ENCODE results near the gene KAT6B.
A peak's percentile ranks its signal among the peaks of the same experiment; 100 is the strongest.

Gene KAT6B

DNA sequence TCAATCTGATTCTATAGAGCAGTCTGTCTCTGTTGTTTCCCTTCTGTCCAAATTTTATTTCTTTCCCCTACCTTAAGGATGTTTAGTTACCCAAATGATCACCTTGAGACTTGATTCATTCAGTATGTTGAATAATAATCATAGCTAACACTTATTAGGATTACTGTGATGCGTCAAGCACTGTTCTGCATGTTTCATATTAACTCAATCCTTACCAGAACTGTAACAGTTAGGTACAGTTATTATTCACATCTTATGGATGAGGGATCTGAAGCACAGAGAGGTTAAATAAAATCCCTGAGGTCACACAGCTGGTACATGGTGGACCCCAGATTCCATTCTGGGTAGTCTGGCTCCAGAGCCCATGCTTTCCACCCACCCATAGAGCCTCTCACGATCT, 187.1 kb downstream of the KAT6B start:
- DNase-seq (ENCODE audit: low read depth in 2 of 2) = no peak

DNA sequence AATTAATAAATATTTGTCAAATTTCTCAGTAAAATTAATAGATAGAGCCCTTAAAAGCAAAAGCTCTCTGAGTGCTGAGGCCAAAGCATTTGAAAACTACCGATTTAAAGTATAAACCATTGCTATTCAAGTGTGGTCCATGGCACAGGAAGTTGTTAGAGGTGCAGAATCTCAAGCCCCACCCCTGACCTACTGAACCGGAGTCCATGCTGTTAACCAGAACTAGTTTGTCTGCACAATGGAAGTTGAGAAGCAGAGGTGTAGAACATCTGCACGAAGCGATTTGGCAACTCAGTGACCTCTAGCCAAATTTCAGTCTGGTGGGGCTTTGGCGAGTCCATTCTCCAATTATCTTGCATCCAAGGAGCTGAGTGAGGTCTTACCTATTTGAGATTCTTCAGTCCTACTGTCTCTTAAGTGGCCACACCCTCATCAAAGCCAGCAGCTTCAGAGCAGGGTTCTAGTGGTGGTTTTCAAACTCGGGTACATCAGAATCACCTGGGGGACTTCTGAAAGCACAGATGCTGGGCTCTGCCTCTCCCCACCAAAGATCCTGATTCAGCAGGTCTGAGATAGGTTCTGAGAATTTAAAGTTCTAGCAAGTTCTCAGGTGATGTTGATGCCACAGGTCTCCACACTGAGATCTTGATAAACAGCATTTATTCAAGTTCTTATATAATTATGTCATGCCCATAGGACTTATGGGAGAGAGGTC, 188.3 kb downstream of the KAT6B start:
- no peak for DNase-seq (ENCODE audit: low read depth in 2 of 2)

GRCh38 chr10:75015442-75015841, 189.0 kb downstream of the KAT6B start:
- DNase-seq (ENCODE audit: low read depth in 2 of 2) = no peak

- DNase-seq (ENCODE audit: low read depth in 2 of 2) = no peak
Observed at GRCh38 chr10:75016325-75016724, 189.9 kb downstream of the KAT6B start.

GRCh38 chr10:75018251-75018650, 191.9 kb downstream of the KAT6B start:
- DNase-seq (ENCODE audit: low read depth in 2 of 2) = no peak

- no peak for DNase-seq (ENCODE audit: low read depth in 2 of 2)
Observed at GRCh38 chr10:75018686-75019307, 192.4 kb downstream of the KAT6B start.

- no peak for DNase-seq (ENCODE audit: low read depth in 2 of 2)
Observed at GRCh38 chr10:75019370-75019769, 193.0 kb downstream of the KAT6B start.

DNA sequence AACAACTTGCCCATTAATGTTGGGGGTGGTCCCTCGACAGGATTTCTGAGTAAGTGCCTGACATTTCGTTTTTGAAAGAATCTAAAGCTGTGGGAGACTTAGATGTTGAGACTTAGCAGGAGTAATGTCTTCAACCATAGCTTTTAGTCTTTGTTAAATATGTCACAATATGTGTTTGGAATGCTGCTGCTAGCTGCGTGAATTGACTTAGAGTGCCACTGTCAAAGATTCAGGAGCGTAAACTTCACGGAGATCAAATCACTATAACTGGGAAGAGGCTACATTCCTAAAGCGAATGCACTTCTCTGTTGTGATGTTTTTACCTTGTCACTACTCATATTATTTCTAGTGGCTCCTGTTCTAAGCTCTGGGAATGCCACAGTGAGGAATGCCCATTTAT, 193.8 kb downstream of the KAT6B start:
- no peak for DNase-seq (ENCODE audit: low read depth in 2 of 2)

DNA sequence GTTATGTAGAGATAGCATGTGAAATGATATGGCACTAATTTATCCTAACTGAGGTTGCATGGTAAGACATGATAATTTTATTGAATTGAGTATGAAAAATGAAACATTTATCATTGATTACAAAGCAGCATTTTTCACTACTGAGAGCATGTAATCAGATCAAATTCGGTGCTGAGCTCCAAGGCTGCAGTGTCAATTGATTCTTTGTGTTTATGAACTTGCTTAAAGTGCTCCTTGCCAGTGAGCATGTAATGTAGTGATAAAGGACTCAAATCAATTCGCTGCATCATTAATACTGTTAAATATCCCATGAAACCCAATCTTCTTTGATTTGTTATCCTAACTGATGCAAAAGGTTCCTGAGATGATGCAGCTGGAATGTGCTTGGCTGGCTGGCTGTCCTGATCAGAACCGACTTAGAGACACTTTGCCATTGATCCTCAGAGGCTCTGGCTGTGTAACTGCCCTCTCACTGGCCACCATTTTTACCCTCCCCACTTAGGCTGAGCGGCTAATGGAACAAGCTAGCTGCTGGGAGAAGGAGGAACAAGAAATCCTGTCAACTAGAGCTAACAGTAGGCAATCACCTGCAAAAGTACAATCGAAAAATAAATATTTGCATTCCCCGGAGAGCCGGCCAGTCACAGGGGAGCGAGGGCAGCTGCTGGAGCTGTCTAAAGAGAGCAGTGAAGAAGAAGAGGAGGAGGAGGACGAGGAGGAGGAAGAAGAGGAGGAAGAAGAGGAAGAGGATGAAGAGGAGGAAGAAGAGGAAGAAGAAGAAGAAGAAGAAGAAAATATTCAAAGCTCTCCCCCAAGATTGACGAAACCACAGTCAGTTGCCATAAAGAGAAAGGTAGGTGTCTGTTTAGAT, 195.2 kb downstream of the KAT6B start:
- no peak for DNase-seq (ENCODE audit: low read depth in 2 of 2)

GRCh38 chr10:75023074-75023473, 196.7 kb downstream of the KAT6B start:
- DNase-seq (ENCODE audit: low read depth in 2 of 2) = no peak

DNA sequence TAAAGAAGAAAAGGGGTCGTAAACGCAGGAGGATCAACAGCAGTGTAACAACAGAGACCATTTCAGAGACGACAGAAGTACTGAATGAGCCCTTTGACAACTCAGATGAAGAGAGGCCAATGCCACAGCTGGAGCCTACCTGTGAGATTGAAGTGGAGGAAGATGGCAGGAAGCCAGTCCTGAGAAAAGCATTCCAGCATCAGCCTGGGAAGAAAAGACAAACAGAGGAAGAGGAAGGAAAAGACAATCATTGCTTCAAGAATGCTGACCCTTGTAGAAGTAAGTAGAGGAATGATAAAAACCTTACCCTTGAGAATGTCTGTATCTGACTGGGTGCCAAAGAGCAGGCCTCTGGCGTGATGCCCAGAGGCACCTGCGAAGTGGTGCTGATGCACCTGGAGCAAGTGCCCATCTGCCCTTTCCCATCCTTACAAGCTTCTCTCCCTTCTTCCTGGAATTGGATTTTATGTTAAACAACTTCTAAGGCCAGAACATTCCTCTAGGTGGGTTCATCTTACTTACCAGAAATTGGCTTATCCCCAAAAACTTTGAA, 198.6 kb downstream of the KAT6B start:
- DNase-seq (ENCODE audit: low read depth in 2 of 2) = no peak

DNA sequence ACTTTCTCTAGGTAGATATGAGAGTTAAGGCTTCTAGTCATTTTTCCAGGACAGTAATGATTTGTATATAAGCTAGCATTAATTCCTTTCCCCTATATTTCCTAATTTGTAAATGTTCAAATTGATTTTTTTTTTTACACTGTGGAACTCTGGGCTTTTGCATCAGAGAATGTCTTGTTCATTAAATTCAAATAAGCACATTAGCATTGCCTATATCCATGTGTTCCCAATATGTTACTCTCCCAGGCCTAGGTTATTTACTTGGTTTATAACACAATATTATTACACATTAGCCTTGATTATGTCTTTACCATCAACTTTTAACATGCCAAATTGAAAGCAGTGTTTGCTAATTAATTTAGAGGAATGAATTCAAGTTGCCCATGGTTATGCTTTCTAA, 201.6 kb downstream of the KAT6B start:
- DNase-seq (ENCODE audit: low read depth in 2 of 2) = no peak

GRCh38 chr10:75028748-75029147, 202.3 kb downstream of the KAT6B start:
- no peak for DNase-seq (ENCODE audit: low read depth in 2 of 2)

GRCh38 chr10:75029420-75029819, 203.0 kb downstream of the KAT6B start:
- no peak for DNase-seq (ENCODE audit: low read depth in 2 of 2)

DNA sequence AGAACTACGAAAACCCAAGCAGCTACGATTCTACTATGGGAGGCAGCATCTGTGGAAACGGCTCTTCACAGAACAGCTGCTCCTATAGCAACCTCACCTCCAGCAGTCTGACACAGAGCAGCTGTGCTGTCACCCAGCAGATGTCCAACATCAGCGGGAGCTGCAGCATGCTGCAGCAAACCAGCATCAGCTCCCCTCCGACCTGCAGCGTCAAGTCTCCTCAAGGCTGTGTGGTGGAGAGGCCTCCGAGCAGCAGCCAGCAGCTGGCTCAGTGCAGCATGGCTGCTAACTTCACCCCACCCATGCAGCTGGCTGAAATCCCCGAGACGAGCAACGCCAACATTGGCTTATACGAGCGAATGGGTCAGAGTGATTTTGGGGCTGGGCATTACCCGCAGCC, 203.5 kb downstream of the KAT6B start:
- DNase-seq (ENCODE audit: low read depth in 2 of 2) = no peak

GRCh38 chr10:75030371-75030770, 204.0 kb downstream of the KAT6B start:
- DNase-seq (ENCODE audit: low read depth in 2 of 2) = no peak

- DNase-seq (ENCODE audit: low read depth in 2 of 2) = no peak
Observed at GRCh38 chr10:75032119-75032518, 205.7 kb downstream of the KAT6B start.

GRCh38 chr10:75032813-75033212, 206.4 kb downstream of the KAT6B start:
- no peak for DNase-seq (ENCODE audit: low read depth in 2 of 2)

DNA sequence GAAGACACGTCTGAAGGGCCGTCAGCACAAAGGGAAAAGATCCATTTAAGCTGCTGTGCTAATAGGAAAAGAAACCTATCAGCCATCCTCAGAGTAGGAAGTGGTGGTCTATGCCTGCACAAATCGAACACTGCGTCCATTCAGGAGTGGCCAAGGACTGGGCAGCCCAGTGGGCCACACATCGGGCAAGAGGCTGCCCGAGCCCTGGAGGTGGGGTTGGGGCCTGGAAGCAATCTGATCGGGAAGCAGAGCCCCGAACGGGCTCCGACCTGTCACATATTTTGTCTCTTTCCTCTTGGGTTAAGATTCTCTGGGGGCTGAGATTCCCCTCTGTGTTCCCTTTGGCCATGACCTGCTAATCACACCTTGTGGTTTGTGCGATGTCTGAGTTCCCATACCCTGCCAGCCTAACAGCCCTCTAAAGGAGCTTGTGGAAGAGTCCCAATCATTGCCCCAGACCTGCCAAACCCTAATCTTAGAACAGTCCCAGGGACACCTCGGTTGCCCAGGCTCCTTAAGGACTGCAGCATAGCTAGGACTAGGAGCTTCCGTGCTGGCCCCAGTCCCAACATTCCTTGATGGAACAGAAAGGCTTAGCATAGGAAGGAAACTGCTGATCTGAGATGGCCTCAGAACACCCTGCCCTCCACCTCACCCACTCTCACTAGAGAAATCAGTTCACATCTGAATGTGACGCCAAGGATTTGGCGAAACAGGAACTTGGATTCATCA, 207.2 kb downstream of the KAT6B start:
- DNase-seq (ENCODE audit: low read depth in 2 of 2) = no peak

DNA sequence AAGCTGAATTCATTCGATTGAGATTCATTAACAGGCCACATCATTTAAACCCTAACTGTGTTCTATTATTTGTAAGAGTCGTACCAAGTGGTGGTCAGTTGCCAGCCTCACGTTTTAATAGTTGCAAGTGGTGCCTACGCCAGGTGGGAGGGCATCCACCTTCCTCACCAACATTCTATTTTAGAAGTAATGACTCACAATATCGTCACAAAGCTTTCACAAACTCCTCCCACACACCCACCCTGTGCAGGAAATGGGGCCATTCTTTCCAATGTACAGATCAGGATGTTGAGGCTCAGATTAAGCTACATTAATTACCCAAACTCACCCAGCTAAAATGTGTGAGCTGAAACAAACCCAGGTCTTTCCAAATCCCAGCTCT, 207.7 kb downstream of the KAT6B start:
- DNase-seq (ENCODE audit: low read depth in 2 of 2) = peak; percentile 38 to 40

GRCh38 chr10:75034714-75035258, 208.4 kb downstream of the KAT6B start:
- no peak for DNase-seq (ENCODE audit: low read depth in 2 of 2)
